NT2/D1 (cell line): ENCODE measurements around the gene GRB10.

ENCODE experiments used
- SUZ12 ChIP-seq: IDR thresholded peaks from 2 replicates; pipeline ENCODE4 v1.6.1; 2011; ENCODE audit not compliant: insufficient read length, insufficient read depth; ENCODE audit errors: extremely low read depth
- ZNF274 ChIP-seq: IDR thresholded peaks from 2 replicates; pipeline ENCODE4 v1.6.1; 2011; ENCODE audit warnings: mild to moderate bottlenecking, low read depth, low read length

- TF ChIP-seq ZNF274 (no peak), SUZ12 (no peak)
Observed at GRCh38 chr7:50594136-50594535, 188.6 kb downstream of the GRB10 start.
